GM12891 (cell line): ENCODE data around the gene NSF.

ENCODE experiments used
- POLR2A ChIP-seq: IDR thresholded peaks from 2 replicates; pipeline ENCODE4 v1.6.1; 2011; ENCODE audit warnings: low read depth, low read length, control low read depth
- POLR2AphosphoS5 ChIP-seq: IDR thresholded peaks from 2 replicates; pipeline ENCODE4 v1.6.1; 2011; ENCODE audit warnings: low read depth, low read length, control low read depth

- TF ChIP-seq POLR2A (no peak), POLR2AphosphoS5 (no peak)
Observed at GRCh38 chr17:46756861-46757260, 166.4 kb downstream of the NSF start.
